ENCODE results near the gene APPL1. TPM values are rescaled to one million over a fixed set of nuclear protein-coding genes. Genes with fewer than 3 reads are reported as not detected.

Gene APPL1
- total and polyA plus RNA-seq, 2 of the 13 experiments (the other 11 are each of a cell fraction or from before 2014, with no cell fraction given): 14.3 to 29.0 TPM

GRCh38 chr3:57227204-57227929 is at the start of gene APPL1 (continued):
- TF ChIP-seq, protein P1, sequence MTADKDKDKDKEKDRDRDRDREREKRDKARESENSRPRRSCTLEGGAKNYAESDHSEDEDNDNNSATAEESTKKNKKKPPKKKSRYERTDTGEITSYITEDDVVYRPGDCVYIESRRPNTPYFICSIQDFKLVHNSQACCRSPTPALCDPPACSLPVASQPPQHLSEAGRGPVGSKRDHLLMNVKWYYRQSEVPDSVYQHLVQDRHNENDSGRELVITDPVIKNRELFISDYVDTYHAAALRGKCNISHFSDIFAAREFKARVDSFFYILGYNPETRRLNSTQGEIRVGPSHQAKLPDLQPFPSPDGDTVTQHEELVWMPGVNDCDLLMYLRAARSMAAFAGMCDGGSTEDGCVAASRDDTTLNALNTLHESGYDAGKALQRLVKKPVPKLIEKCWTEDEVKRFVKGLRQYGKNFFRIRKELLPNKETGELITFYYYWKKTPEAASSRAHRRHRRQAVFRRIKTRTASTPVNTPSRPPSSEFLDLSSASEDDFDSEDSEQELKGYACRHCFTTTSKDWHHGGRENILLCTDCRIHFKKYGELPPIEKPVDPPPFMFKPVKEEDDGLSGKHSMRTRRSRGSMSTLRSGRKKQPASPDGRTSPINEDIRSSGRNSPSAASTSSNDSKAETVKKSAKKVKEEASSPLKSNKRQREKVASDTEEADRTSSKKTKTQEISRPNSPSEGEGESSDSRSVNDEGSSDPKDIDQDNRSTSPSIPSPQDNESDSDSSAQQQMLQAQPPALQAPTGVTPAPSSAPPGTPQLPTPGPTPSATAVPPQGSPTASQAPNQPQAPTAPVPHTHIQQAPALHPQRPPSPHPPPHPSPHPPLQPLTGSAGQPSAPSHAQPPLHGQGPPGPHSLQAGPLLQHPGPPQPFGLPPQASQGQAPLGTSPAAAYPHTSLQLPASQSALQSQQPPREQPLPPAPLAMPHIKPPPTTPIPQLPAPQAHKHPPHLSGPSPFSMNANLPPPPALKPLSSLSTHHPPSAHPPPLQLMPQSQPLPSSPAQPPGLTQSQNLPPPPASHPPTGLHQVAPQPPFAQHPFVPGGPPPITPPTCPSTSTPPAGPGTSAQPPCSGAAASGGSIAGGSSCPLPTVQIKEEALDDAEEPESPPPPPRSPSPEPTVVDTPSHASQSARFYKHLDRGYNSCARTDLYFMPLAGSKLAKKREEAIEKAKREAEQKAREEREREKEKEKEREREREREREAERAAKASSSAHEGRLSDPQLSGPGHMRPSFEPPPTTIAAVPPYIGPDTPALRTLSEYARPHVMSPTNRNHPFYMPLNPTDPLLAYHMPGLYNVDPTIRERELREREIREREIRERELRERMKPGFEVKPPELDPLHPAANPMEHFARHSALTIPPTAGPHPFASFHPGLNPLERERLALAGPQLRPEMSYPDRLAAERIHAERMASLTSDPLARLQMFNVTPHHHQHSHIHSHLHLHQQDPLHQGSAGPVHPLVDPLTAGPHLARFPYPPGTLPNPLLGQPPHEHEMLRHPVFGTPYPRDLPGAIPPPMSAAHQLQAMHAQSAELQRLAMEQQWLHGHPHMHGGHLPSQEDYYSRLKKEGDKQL (CRISPR knock-in tag; IDR thresholded peaks at IDR 0.05; ENCODE audit: low read depth): no peak
- TF ChIP-seq, protein P2, sequence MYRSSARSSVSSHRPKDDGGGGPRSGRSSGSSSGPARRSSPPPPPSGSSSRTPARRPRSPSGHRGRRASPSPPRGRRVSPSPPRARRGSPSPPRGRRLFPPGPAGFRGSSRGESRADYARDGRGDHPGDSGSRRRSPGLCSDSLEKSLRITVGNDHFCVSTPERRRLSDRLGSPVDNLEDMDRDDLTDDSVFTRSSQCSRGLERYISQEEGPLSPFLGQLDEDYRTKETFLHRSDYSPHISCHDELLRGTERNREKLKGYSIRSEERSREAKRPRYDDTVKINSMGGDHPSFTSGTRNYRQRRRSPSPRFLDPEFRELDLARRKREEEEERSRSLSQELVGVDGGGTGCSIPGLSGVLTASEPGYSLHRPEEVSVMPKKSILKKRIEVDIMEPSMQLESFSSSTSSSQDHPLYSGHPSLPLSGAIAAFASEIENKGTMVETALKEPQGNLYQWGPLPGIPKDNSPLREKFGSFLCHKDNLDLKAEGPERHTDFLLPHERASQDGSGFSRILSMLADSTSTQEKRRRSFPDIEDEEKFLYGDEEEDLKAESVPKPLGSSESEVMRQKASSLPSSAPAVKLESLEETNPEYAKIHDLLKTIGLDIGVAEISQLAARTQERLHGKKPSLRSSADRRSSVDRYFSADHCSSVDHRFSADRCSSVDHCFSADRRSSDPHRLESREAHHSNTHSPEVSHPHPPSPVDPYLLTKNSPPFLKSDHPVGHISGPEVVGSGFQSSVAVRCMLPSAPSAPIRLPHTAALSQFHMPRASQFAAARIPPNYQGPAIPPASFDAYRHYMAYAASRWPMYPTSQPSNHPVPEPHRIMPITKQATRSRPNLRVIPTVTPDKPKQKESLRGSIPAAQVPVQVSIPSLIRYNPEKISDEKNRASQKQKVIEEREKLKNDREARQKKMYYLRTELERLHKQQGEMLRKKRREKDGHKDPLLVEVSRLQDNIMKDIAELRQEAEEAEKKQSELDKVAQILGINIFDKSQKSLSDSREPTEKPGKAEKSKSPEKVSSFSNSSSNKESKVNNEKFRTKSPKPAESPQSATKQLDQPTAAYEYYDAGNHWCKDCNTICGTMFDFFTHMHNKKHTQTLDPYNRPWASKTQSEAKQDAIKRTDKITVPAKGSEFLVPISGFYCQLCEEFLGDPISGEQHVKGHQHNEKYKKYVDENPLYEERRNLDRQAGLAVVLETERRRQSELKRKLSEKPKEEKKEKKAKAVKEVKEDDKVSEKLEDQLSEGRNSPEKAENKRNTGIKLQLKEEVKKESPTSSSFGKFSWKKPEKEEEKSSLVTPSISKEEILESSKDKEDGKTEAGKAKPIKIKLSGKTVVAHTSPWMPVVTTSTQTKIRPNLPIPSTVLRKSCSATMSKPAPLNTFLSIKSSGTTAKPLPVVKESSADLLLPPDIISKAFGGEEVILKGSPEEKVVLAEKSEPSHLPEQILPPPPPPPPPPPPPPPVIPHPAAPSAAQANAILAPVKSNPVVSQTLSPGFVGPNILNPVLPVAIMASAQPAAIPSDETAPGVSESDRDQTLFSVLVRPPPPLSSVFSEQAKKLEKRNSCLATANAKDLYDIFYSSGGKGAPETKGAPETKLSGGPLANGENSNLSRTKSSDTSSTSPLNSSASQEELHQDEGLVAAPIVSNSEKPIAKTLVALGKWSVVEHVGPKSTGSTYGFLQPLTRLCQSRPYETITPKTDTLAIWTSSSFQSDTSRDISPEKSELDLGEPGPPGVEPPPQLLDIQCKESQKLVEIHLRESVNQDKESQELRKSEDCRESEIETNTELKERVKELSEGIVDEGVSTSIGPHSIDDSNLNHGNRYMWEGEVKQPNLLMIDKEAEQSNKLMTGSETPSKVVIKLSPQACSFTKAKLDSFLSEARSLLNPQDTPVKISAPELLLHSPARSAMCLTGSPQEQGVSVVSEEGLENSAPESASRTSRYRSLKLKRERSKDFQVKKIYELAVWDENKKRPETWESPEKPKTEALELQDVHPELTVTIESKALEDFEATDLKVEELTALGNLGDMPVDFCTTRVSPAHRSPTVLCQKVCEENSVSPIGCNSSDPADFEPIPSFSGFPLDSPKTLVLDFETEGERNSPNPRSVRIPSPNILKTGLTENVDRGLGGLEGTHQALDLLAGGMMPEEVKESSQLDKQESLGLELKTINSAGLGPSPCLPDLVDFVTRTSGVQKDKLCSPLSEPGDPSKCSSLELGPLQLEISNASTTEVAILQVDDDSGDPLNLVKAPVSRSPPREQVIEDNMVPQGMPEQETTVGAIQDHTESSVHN (CRISPR knock-in tag; IDR thresholded peaks at IDR 0.05): no peak
- TF ChIP-seq ZFYVE20 (CRISPR knock-in tag; IDR thresholded peaks at IDR 0.05; ENCODE audit: borderline replicate concordance, low read depth) (no peak), THAP7 (CRISPR knock-in tag; IDR thresholded peaks at IDR 0.05) (peak; percentile 39; the same call in 1 of the 2 replicates), CCAR2 (optimal IDR thresholded peaks at IDR 0.05; ENCODE audit: low read depth, low read length) (no peak), HNRNPUL1 (IDR thresholded peaks at IDR 0.05; ENCODE audit: low read depth, low read length) (no peak)
- TF ChIP-seq, protein P3, sequence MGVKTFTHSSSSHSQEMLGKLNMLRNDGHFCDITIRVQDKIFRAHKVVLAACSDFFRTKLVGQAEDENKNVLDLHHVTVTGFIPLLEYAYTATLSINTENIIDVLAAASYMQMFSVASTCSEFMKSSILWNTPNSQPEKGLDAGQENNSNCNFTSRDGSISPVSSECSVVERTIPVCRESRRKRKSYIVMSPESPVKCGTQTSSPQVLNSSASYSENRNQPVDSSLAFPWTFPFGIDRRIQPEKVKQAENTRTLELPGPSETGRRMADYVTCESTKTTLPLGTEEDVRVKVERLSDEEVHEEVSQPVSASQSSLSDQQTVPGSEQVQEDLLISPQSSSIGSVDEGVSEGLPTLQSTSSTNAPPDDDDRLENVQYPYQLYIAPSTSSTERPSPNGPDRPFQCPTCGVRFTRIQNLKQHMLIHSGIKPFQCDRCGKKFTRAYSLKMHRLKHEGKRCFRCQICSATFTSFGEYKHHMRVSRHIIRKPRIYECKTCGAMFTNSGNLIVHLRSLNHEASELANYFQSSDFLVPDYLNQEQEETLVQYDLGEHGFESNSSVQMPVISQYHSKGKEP (CRISPR knock-in tag; IDR thresholded peaks at IDR 0.05): no peak

All from HepG2 (cell line).